Measurements from ENCODE around the gene CDKAL1. TPM values are rescaled to one million over a fixed set of nuclear protein-coding genes. Genes with fewer than 3 reads are reported as not detected.

CDKAL1 gene
- total and polyA plus RNA-seq, 10 donors, result 4.8 to 26.9 (median 20.1) TPM

GRCh38 chr6:20866935-20867703 lies 332.9 kb downstream of the CDKAL1 start:
- WGBS, 5 donors, result 86 to 90% (median 90%) methylated on average over 7 of the region's 7 CpGs
- Histone ChIP-seq H3K36me3 (no peaks in the 10 kb centered on the region), H3K9me3 (no peaks in the 10 kb centered on the region), H3K27me3 (replicated peaks in 1 of 7) (no peaks in the 10 kb centered on the region), H3K4me3 (no peak overlapping the region), H3K27ac (no peak overlapping the region), H3K4me1 (no peaks in the 10 kb centered on the region)
- TF ChIP-seq, protein P1, sequence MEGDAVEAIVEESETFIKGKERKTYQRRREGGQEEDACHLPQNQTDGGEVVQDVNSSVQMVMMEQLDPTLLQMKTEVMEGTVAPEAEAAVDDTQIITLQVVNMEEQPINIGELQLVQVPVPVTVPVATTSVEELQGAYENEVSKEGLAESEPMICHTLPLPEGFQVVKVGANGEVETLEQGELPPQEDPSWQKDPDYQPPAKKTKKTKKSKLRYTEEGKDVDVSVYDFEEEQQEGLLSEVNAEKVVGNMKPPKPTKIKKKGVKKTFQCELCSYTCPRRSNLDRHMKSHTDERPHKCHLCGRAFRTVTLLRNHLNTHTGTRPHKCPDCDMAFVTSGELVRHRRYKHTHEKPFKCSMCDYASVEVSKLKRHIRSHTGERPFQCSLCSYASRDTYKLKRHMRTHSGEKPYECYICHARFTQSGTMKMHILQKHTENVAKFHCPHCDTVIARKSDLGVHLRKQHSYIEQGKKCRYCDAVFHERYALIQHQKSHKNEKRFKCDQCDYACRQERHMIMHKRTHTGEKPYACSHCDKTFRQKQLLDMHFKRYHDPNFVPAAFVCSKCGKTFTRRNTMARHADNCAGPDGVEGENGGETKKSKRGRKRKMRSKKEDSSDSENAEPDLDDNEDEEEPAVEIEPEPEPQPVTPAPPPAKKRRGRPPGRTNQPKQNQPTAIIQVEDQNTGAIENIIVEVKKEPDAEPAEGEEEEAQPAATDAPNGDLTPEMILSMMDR (IDR thresholded peaks at IDR 0.05 in 8 of 11, conservative IDR thresholded peaks at IDR 0.05 in 3 of 11), result no peak
- TF ChIP-seq POLR2A (IDR thresholded peaks at IDR 0.05) (no peak), POLR2AphosphoS5 (IDR thresholded peaks at IDR 0.05) (no peak)
- DNase-seq, result no peak
- intact Hi-C loops (cut with DNase I; ENCODE audit: low total_unique reads), result no loop called here

DNA sequence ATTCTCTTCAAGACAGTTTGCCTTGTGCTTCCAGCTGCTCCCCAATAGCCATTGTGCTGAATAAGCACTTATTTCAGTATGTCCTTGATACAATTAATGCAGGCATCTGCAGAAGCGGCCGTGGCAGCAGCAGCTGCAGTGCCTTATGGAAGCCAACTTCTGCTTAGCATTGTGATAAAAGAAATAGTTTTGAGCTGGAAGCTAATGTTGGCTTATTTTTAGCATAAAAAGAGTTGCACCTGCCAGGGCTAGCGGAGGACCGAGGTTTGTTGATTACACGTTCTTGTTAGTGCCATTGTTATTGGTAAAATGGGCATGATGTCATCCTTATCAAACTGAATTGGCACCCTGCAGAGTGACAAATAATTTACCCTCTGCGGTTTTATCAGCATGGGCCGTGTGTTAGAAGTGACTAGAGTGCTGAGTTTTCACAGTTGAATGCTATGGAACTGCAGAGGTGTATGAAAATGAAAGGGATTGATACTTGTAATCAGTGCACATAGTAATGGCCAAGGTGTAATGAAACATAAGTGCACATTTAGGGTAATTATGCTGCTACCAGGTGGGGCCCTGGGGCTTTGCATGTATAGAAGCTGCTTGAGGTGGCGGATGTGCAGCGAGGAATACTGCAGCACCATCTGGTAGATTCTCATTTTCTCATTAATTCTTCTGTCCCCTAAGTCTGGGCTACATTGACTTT lies 334.3 kb downstream of the CDKAL1 start:
- DNase-seq, result no peak
- Histone ChIP-seq H3K4me1 (no peaks in the 10 kb centered on the region), H3K9me3 (no peaks in the 10 kb centered on the region), H3K27me3 (replicated peaks in 1 of 7) (no peaks in the 10 kb centered on the region), H3K4me3 (no peak overlapping the region), H3K27ac (no peak overlapping the region), H3K36me3 (no peaks in the 10 kb centered on the region)
- WGBS, 5 donors, result 72 to 86% (median 84%) methylated on average over 9 of the region's 9 CpGs
- intact Hi-C loops (cut with DNase I; ENCODE audit: low total_unique reads), result no loop called here
- TF ChIP-seq POLR2A (IDR thresholded peaks at IDR 0.05), result no peak
- no peak for TF ChIP-seq POLR2AphosphoS5 (IDR thresholded peaks at IDR 0.05)

GRCh38 chr6:20870021-20870420 lies 335.8 kb downstream of the CDKAL1 start:
- 90 to 97% (median 94%) methylated on average over 4 of the region's 4 CpGs for WGBS, 5 donors
- Histone ChIP-seq H3K4me3 (no peak overlapping the region), H3K9me3 (no peaks in the 10 kb centered on the region), H3K4me1 (no peaks in the 10 kb centered on the region), H3K27me3 (replicated peaks in 1 of 7) (no peaks in the 10 kb centered on the region), H3K27ac (no peak overlapping the region), H3K36me3 (no peaks in the 10 kb centered on the region)
- TF ChIP-seq POLR2A (IDR thresholded peaks at IDR 0.05), result no peak
- TF ChIP-seq POLR2AphosphoS5 (IDR thresholded peaks at IDR 0.05), result no peak
- TF ChIP-seq, protein P1 (IDR thresholded peaks at IDR 0.05 in 8 of 11, conservative IDR thresholded peaks at IDR 0.05 in 3 of 11), result no peak
- DNase-seq, result no peak
- intact Hi-C loops (cut with DNase I; ENCODE audit: low total_unique reads), result no loop called here

DNA sequence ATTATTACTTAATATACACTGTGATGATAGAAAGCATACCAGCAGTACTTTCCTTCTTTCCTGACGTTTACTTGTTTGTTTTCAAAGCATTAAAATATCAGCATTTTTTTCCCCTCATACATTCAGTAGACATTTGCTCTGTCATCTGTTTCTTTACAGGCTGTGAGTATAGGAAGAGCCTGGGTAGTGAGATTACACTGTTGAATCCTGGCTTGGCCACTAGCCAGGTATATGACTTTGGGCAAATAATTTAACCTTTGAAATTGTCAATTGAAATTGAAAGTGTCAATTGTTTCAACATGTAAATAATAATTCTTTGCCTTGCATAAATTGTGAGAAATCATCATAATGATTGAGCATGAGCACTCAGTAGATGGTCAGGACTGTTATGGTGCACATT lies 336.2 kb downstream of the CDKAL1 start:
- no peak for DNase-seq
- Histone ChIP-seq H3K4me1 (no peaks in the 10 kb centered on the region), H3K9me3 (no peaks in the 10 kb centered on the region), H3K27ac (no peak overlapping the region), H3K4me3 (no peak overlapping the region), H3K27me3 (replicated peaks in 1 of 7) (no peaks in the 10 kb centered on the region), H3K36me3 (no peaks in the 10 kb centered on the region)
- no peak for TF ChIP-seq POLR2AphosphoS5 (IDR thresholded peaks at IDR 0.05)
- no peak for TF ChIP-seq POLR2A (IDR thresholded peaks at IDR 0.05)
- TF ChIP-seq, protein P1 (IDR thresholded peaks at IDR 0.05 in 8 of 11, conservative IDR thresholded peaks at IDR 0.05 in 3 of 11), result no peak
- intact Hi-C loops (cut with DNase I; ENCODE audit: low total_unique reads), result no loop called here
- 29 to 66% (median 51%) methylated on average over 1 of the region's 1 CpG for WGBS, 5 donors

All from spleen (tissue), 11 donors.